GM23338 (cell line): ENCODE measurements around the gene VIPR1. TPM values are rescaled to one million over a fixed set of nuclear protein-coding genes. Genes with fewer than 3 reads are reported as not detected.

Experiments
- ATAC-seq: fragments of 200-7000 bp; cut with Tn5 transposase; 3 replicates; pipeline ENCODE4 v1.9.1; 2020
- DNase-seq: peaks from one replicate; pipeline ENCODE4 v3.0.0-alpha.2; 2015; ENCODE audit warnings: low spot score
- H2AFZ ChIP-seq: fragments of 200-600 bp; sonication (generic); 2 replicates; pipeline ENCODE4 v1.8.0; 2016; ENCODE audit warnings: antibody characterized with exemption, mild to moderate bottlenecking, moderate library complexity
- H3F3A ChIP-seq: fragments of 200-600 bp; sonication (generic); replicated peaks from 2 replicates; pipeline ENCODE4 v1.8.0; 2017; ENCODE audit warnings: antibody characterized with exemption, mixed run types, low read depth
- H3K27ac ChIP-seq: fragments of 200-600 bp; sonication (generic); 2 replicates; pipeline ENCODE4 v1.6.1; 2016; ENCODE audit warnings: low read depth
- H3K27me3 ChIP-seq: fragments of 200-600 bp; sonication (generic); 2 replicates; pipeline ENCODE4 v1.8.0; 2016; ENCODE audit warnings: mild to moderate bottlenecking, mixed run types, moderate library complexity; ENCODE audit not compliant: insufficient read depth
- H3K36me3 ChIP-seq: fragments of 200-600 bp; sonication (generic); 2 replicates; pipeline ENCODE4 v1.8.0; 2016; ENCODE audit warnings: mild to moderate bottlenecking; ENCODE audit not compliant: insufficient read depth
- H3K4me1 ChIP-seq: fragments of 200-600 bp; sonication (generic); 2 replicates; pipeline ENCODE4 v1.8.0; 2016; ENCODE audit warnings: mild to moderate bottlenecking, moderate library complexity; ENCODE audit not compliant: insufficient read depth
- H3K4me2 ChIP-seq: fragments of 200-600 bp; sonication (generic); 2 replicates; pipeline ENCODE4 v1.7.1; 2017; ENCODE audit warnings: mixed run types
- H3K4me3 ChIP-seq: fragments of 200-600 bp; sonication (generic); 2 replicates; pipeline ENCODE4 v1.6.1; 2016; ENCODE audit warnings: mixed run types
- H3K79me2 ChIP-seq: fragments of 200-600 bp; sonication (generic); replicated peaks from 2 replicates; pipeline ENCODE4 v1.8.0; 2017; ENCODE audit warnings: mild to moderate bottlenecking; ENCODE audit not compliant: insufficient read depth
- H3K9me2 ChIP-seq: fragments of 200-600 bp; sonication (generic); 2 replicates; pipeline ENCODE4 v1.8.0; 2017; ENCODE audit not compliant: insufficient read depth
- H4K20me1 ChIP-seq: fragments of 200-600 bp; sonication (generic); replicated peaks from 2 replicates; pipeline ENCODE4 v1.8.0; 2017; ENCODE audit warnings: mild to moderate bottlenecking; ENCODE audit not compliant: insufficient read depth
- H3K27ac Mint-ChIP-seq: 2 replicates; pipeline ENCODE4 v1.8.0; 2020; ENCODE audit warnings: inconsistent platforms, mild to moderate bottlenecking, moderate library complexity, mixed read lengths
- H3K27me3 Mint-ChIP-seq: 3 replicates; pipeline ENCODE4 v1.8.0; 2022; ENCODE audit warnings: low read depth, mild to moderate bottlenecking, moderate library complexity, mixed read lengths, inconsistent platforms; ENCODE audit not compliant: insufficient read depth, poor library complexity
- H3K36me3 Mint-ChIP-seq: 3 replicates; pipeline ENCODE4 v1.8.0; 2021; ENCODE audit warnings: low read depth, mild to moderate bottlenecking, inconsistent platforms, moderate library complexity, mixed read lengths
- H3K4me1 Mint-ChIP-seq: 3 replicates; pipeline ENCODE4 v1.8.0; 2020; ENCODE audit warnings: mild to moderate bottlenecking, inconsistent platforms, mixed read lengths
- H3K4me3 Mint-ChIP-seq: 3 replicates; pipeline ENCODE4 v1.8.0; 2021; ENCODE audit warnings: moderate library complexity, mild to moderate bottlenecking, inconsistent platforms, mixed read lengths
- H3K9me3 Mint-ChIP-seq: 3 replicates; pipeline ENCODE4 v1.8.0; 2020; ENCODE audit warnings: moderate library complexity, mild to moderate bottlenecking, inconsistent platforms, mixed read lengths
- EZH2 ChIP-seq: fragments of 200-600 bp; sonication (generic); IDR thresholded peaks from one replicate; pipeline ENCODE4 v1.8.0; 2017; ENCODE audit warnings: antibody characterized with exemption, mild to moderate bottlenecking, low read depth; ENCODE audit not compliant: unreplicated experiment
- NANOG ChIP-seq: IDR thresholded peaks from 2 replicates; pipeline ENCODE4 v1.6.1; 2016; ENCODE audit warnings: antibody characterized with exemption, borderline replicate concordance
- ZNF462 ChIP-seq: fragments of 250-450 bp; sonication (Bioruptor Pico); IDR thresholded peaks from 2 replicates; pipeline ENCODE4 v1.5.0; 2020; ENCODE audit warnings: mild to moderate bottlenecking, moderate library complexity
- polyA plus RNA-seq: library from polyadenylated mRNA; unstranded; fragments of >200 nt; fragmentation: Nextera tagmentation; extraction: Ambion mirVana; gene quantifications from 2 replicates; pipeline ENCODE4 v1.2.1, GENCODE V29; 2016
- small RNA-seq: library from RNA; depleted of rRNA; stranded (forward); fragments of <200 nt; gene quantifications from one replicate; pipeline ENCODE3, GENCODE V24; 2014; ENCODE audit warnings: low replicate concordance
- total RNA-seq: library from RNA; depleted of rRNA; stranded (reverse); fragments of >200 nt; shearing (Covaris generic); gene quantifications from 2 replicates; pipeline ENCODE4 v1.2.3, GENCODE V29; 2014; rRNA removed

The VIPR1 gene
- total and polyA plus RNA-seq, 2 experiments from 2014 or later: 6.3 to 19.3 TPM

GRCh38 chr3:42582474-42583070 is 80.1 kb downstream of the VIPR1 start:
- peaks cover 24% of the 10 kb centered on the region for H3K4me1 ChIP-seq
- TF ChIP-seq EZH2 (no peak), NANOG (peak; percentile 79), ZNF462 (CRISPR knock-in tag) (no peak)
- peak overlapping the region; percentile 93 for H3K27ac ChIP-seq
- no peaks in the 10 kb centered on the region for H3K27me3 ChIP-seq
- H2AFZ ChIP-seq: 0 out of 2 replicates have a peak overlapping the region, but pooled peaks have one; percentile 0
- peaks cover 8% of the 10 kb centered on the region for H3F3A ChIP-seq
- peaks cover 38% of the 10 kb centered on the region for H3K4me1 Mint-ChIP-seq
- H3K9me2 ChIP-seq: 0 out of 2 replicates have a peak, but pooled peaks cover 8% of the 10 kb centered on the region
- H3K36me3 Mint-ChIP-seq: peaks cover 25% of the 10 kb centered on the region
- H3K36me3 ChIP-seq: no peaks in the 10 kb centered on the region
- peak overlapping the region; percentile 90 for H3K4me2 ChIP-seq
- peak overlapping the region; percentile 85 for H3K4me3 Mint-ChIP-seq
- peaks cover 49% of the 10 kb centered on the region for H3K79me2 ChIP-seq
- no peak; the same call in 2 of the 3 replicates for ATAC-seq
- DNase-seq: peak; percentile 64
- no peaks in the 10 kb centered on the region for H4K20me1 ChIP-seq
- H3K27ac Mint-ChIP-seq: peak overlapping the region; percentile 96
- H3K4me3 ChIP-seq: peak overlapping the region; percentile 90
- peaks cover 8% of the 10 kb centered on the region for H3K27me3 Mint-ChIP-seq
- H3K9me3 Mint-ChIP-seq: no peaks in the 10 kb centered on the region

Small RNA genes lying within 50 kb of the gene (small RNA-seq; reads per million reads assigned to genes)
- not detected for gene AC092047.1

Other genes with a start within 250 kb of the VIPR1 start
- 1.0 and 4.2 TPM in 2 replicates for gene CCK, start 236.5 kb upstream of the VIPR1 start, total RNA-seq
- gene CCK, start 236.5 kb upstream of the VIPR1 start, polyA plus RNA-seq: 3.1 and 3.3 TPM in 2 replicates
- gene LYZL4, start 92.0 kb upstream of the VIPR1 start, total RNA-seq: not detected in 2 replicates
- not detected in 2 replicates for gene LYZL4, start 92.0 kb upstream of the VIPR1 start, polyA plus RNA-seq
- gene SEC22C, start 79.3 kb downstream of the VIPR1 start, total RNA-seq: 48.3 and 52.3 TPM in 2 replicates
- 16.8 and 21.9 TPM in 2 replicates for gene SEC22C, start 79.3 kb downstream of the VIPR1 start, polyA plus RNA-seq
- gene SS18L2, start 88.2 kb downstream of the VIPR1 start, total RNA-seq: 75.2 and 75.3 TPM in 2 replicates
- 228 and 241 TPM in 2 replicates for gene SS18L2, start 88.2 kb downstream of the VIPR1 start, polyA plus RNA-seq
- gene NKTR, start 98.0 kb downstream of the VIPR1 start, total RNA-seq: 88.2 and 117 TPM in 2 replicates
- gene NKTR, start 98.0 kb downstream of the VIPR1 start, polyA plus RNA-seq: 68.7 and 81.3 TPM in 2 replicates
- 2.8 and 2.9 TPM in 2 replicates for gene ZBTB47, start 151.1 kb downstream of the VIPR1 start, total RNA-seq
- gene ZBTB47, start 151.1 kb downstream of the VIPR1 start, polyA plus RNA-seq: 0.48 and 0.63 TPM in 2 replicates
- gene KLHL40, start 182.9 kb downstream of the VIPR1 start, total RNA-seq: not detected in 2 replicates
- gene KLHL40, start 182.9 kb downstream of the VIPR1 start, polyA plus RNA-seq: not detected in 2 replicates
- gene HHATL, start 200.2 kb downstream of the VIPR1 start, total RNA-seq: not detected in 2 replicates
- not detected in 2 replicates for gene HHATL, start 200.2 kb downstream of the VIPR1 start, polyA plus RNA-seq